B cell (primary cell): ENCODE data around the gene FBXO8. TPM values are rescaled to one million over a fixed set of nuclear protein-coding genes. Genes with fewer than 3 reads are reported as not detected.

Experiments
- ATAC-seq: fragments of 200-7000 bp; cut with Tn5 transposase; one replicate; pipeline ENCODE4 v1.10.0; 2021; ENCODE audit warnings: low read depth, mild to moderate bottlenecking, moderate number of reproducible peaks, moderate library complexity
- CTCF ChIA-PET: fragments of 350-600 bp; sonication (Branson Sonifier 250); formaldehyde crosslinking; loops from one replicate; lab custom pipeline; 2021; ENCODE audit warnings: antibody characterized with exemption, inconsistent platforms; lab: Charles Lee
- POLR2A ChIA-PET: fragments of 350-600 bp; sonication (Branson Sonifier 250); formaldehyde crosslinking; loops from one replicate; lab custom pipeline; 2021; ENCODE audit warnings: antibody characterized with exemption; lab: Charles Lee
- DNase-seq: peaks from one replicate; pipeline ENCODE4 v3.0.0; 2013
- H2AFZ ChIP-seq: 2 replicates; pipeline ENCODE4 v1.6.1; 2012; ENCODE audit warnings: mild to moderate bottlenecking, low read depth, low read length; ENCODE audit not compliant: insufficient read depth, poor library complexity, severe bottlenecking
- H3K27ac ChIP-seq, 2 donors: 1 replicate in 1 of 2; 2 replicates in 1 of 2; pipeline ENCODE4 v1.5.1; 2012 to 2013; ENCODE audit warnings: low read length in 2 of 2, mild to moderate bottlenecking in 2 of 2, moderate library complexity in 1 of 2
- H3K27me3 ChIP-seq, 4 experiments: fragments of 200-600 bp in 1 of 4; sonication (generic) in 1 of 4; replicated peaks in 1 of 4; 1 replicate in 2 of 4; 2 replicates in 2 of 4; pipeline versions ENCODE4 v1.6.1 to v1.7.0; 2013 to 2016; ENCODE audit warnings: low read length in 3 of 4, mild to moderate bottlenecking in 2 of 4, mixed read lengths in 1 of 4, moderate library complexity in 1 of 4; ENCODE audit not compliant: insufficient read depth in 4 of 4, control insufficient read depth in 3 of 4; ENCODE audit errors: control extremely low read depth in 1 of 4
- H3K36me3 ChIP-seq, 2 experiments: replicated peaks in 1 of 2; 1 replicate in 1 of 2; 2 replicates in 1 of 2; pipeline versions ENCODE4 v1.6.1 to v1.7.1; 2013; ENCODE audit warnings: low read length in 1 of 2; ENCODE audit not compliant: insufficient read depth in 2 of 2, control insufficient read depth in 1 of 2; ENCODE audit errors: control extremely low read depth in 1 of 2, extremely low read depth in 1 of 2
- H3K4me1 ChIP-seq, 2 donors: fragments of 200-600 bp in 1 of 2; sonication (generic) in 1 of 2; 1 replicate in 1 of 2; 2 replicates in 1 of 2; pipeline versions ENCODE4 v1.5.1 to v1.6.1; 2013 to 2017; ENCODE audit warnings: low read length in 2 of 2; ENCODE audit not compliant: control insufficient read depth in 2 of 2, insufficient read depth in 2 of 2
- H3K4me2 ChIP-seq: replicated peaks from 2 replicates; pipeline ENCODE3; 2012; ENCODE audit warnings: mild to moderate bottlenecking, low read depth, low read length; ENCODE audit not compliant: poor library complexity, severe bottlenecking
- H3K4me3 ChIP-seq, 5 experiments: fragments of 200-600 bp in 1 of 5; sonication (generic) in 1 of 5; 1 replicate in 3 of 5; 2 replicates in 2 of 5; pipeline versions ENCODE4 v1.5.1 to v1.7.0; 2011 to 2016; ENCODE audit warnings: low read length in 4 of 5, mild to moderate bottlenecking in 4 of 5, low read depth in 2 of 5, control low read depth in 1 of 5, moderate library complexity in 1 of 5; ENCODE audit not compliant: insufficient read depth in 1 of 5; ENCODE audit errors: control extremely low read depth in 1 of 5, extremely low read depth in 1 of 5
- H3K79me2 ChIP-seq: fragments of 200-600 bp; sonication (generic); one replicate; pipeline ENCODE4 v1.6.0; 2016; ENCODE audit warnings: low read length; ENCODE audit not compliant: control insufficient read depth, insufficient read depth
- H3K9ac ChIP-seq: fragments of 200-600 bp; sonication (generic); 2 replicates; pipeline ENCODE4 v1.6.1; 2017; ENCODE audit warnings: mild to moderate bottlenecking, low read length, moderate library complexity
- H3K9me3 ChIP-seq, 3 donors: one replicate each; pipeline versions ENCODE4 v1.6.1 to v1.7.1; 2013; ENCODE audit warnings: low read length in 2 of 3; ENCODE audit not compliant: control insufficient read depth in 2 of 3, insufficient read depth in 1 of 3; ENCODE audit errors: control extremely low read depth in 1 of 3
- H4K20me1 ChIP-seq: 2 replicates; pipeline ENCODE4 v1.6.0; 2012; ENCODE audit warnings: mild to moderate bottlenecking, low read length; ENCODE audit not compliant: insufficient read depth, control insufficient read depth, poor library complexity, severe bottlenecking
- H3K27ac Mint-ChIP-seq: one replicate; pipeline ENCODE4 v1.8.0; 2021; ENCODE audit warnings: mixed read lengths
- H3K27me3 Mint-ChIP-seq: one replicate; pipeline ENCODE4 v1.8.0; 2021; ENCODE audit warnings: mixed read lengths
- H3K4me1 Mint-ChIP-seq: one replicate; pipeline ENCODE4 v1.8.0; 2021; ENCODE audit warnings: mixed read lengths
- H3K4me3 Mint-ChIP-seq: one replicate; pipeline ENCODE4 v1.8.0; 2021; ENCODE audit warnings: mixed read lengths
- H3K9me3 Mint-ChIP-seq: one replicate; pipeline ENCODE4 v1.8.0; 2022; ENCODE audit warnings: mixed read lengths; ENCODE audit not compliant: insufficient read depth
- CTCF ChIP-seq: fragments of 200-600 bp; IDR thresholded peaks from one replicate; pipeline ENCODE4 v1.8.0; 2022; ENCODE audit warnings: antibody characterized with exemption, mild to moderate bottlenecking
- EZH2 ChIP-seq: IDR thresholded peaks from 2 replicates; pipeline ENCODE4 v1.6.1; 2012; ENCODE audit warnings: borderline replicate concordance, low read depth, mild to moderate bottlenecking, moderate library complexity, low read length; ENCODE audit not compliant: insufficient read depth, poor library complexity, severe bottlenecking
- whole genome bisulfite sequencing: methylation state at CpG from one replicate; pipeline ENCODE4 v1.1.5; 2013; ENCODE audit warnings: missing lambda C conversion rate; ENCODE audit not compliant: insufficient coverage; 5-methylcytosine and 5-hydroxymethylcytosine counted together
- intact Hi-C: fragments of 100-400 bp; cut with micrococcal nuclease; formaldehyde crosslinking; loops from one replicate; pipeline ENCODE4 v1.10.0; 2022
- polyA plus RNA-seq: library from polyadenylated mRNA; depleted of rRNA; stranded (reverse); fragments of >200 nt; gene quantifications from 2 replicates; pipeline ENCODE4 v1.2.3, GENCODE V29; 2012
- total RNA-seq, 2 donors: library from RNA; stranded (reverse); fragments of 120-200 nt in 1 of 2; gene quantifications; 1 replicate in 1 of 2; 2 replicates in 1 of 2; pipeline versions ENCODE4 v1.2.3 to v1.2.4, GENCODE V29; 2013 to 2022

The FBXO8 gene
- total and polyA plus RNA-seq, 2 donors (not counting 1 experiment from before 2014, with no cell fraction given), result 11.6 to 22.4 TPM

DNA sequence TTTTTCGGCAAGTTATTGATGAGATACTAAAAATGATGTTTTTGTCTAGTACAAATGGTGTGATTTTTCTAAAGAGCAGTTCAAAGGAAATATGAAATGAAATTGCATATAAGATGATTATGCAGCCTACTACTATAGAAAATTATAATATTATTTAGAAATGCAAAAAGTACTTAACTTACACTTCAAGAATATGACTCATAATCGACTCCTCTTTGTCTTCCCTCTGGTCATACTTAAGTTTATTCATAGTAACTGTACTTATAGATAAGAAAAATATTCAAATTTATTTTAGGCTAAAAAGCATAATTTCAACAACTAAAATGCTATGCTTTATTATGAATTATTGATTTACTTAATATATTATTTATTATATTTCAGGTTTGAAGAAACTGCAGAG, 33.5 kb upstream of the FBXO8 start:
- H3K9ac ChIP-seq, result no peak overlapping the region
- no CpG with 5 or more reads among the region's 2 CpGs for WGBS
- no peak overlapping the region for H3K27ac ChIP-seq
- TF ChIP-seq EZH2 (no peak), CTCF (no peak)
- no peak overlapping the region for H3K4me3 Mint-ChIP-seq
- H3K4me1 ChIP-seq, result no peaks in the 10 kb centered on the region
- H3K9me3 ChIP-seq, result no peaks in the 10 kb centered on the region
- no peaks in the 10 kb centered on the region for H3K27me3 ChIP-seq
- ChIA-PET CTCF (no interaction called here), POLR2A (no interaction called here)
- H3K79me2 ChIP-seq, result no peaks in the 10 kb centered on the region
- H3K4me2 ChIP-seq, result no peak overlapping the region
- H3K4me3 ChIP-seq, result no peak overlapping the region
- H4K20me1 ChIP-seq, result no peaks in the 10 kb centered on the region
- no peak overlapping the region for H2AFZ ChIP-seq
- no peaks in the 10 kb centered on the region for H3K9me3 Mint-ChIP-seq
- intact Hi-C loops, result no loop called here
- H3K27me3 Mint-ChIP-seq, result no peaks in the 10 kb centered on the region
- H3K4me1 Mint-ChIP-seq, result no peaks in the 10 kb centered on the region
- DNase-seq (no peak), ATAC-seq (no peak)
- peaks cover 6 to 19% of the 10 kb centered on the region in 2 experiments for H3K36me3 ChIP-seq
- no peak overlapping the region for H3K27ac Mint-ChIP-seq

- no peaks in the 10 kb centered on the region for H3K27me3 Mint-ChIP-seq
- TF ChIP-seq EZH2 (no peak), CTCF (no peak)
- no peak overlapping the region for H3K4me3 ChIP-seq
- no peak overlapping the region for H3K27ac ChIP-seq
- no peak overlapping the region for H2AFZ ChIP-seq
- WGBS, result no CpG with 5 or more reads among the region's 1 CpG
- H3K4me3 Mint-ChIP-seq, result no peak overlapping the region
- H3K79me2 ChIP-seq, result no peaks in the 10 kb centered on the region
- H3K27ac Mint-ChIP-seq, result no peak overlapping the region
- H3K9me3 ChIP-seq, result no peaks in the 10 kb centered on the region
- H3K4me2 ChIP-seq, result no peak overlapping the region
- ChIA-PET CTCF (interaction anchor here (0.9 kb wide), 1 partner anchor 998 kb away, joined by 3 read pairs; no protein-coding TSS in a partner anchor), POLR2A (no interaction called here)
- intact Hi-C loops, result no loop called here
- H3K27me3 ChIP-seq, result no peaks in the 10 kb centered on the region
- H3K36me3 ChIP-seq, result peaks cover 6 to 19% of the 10 kb centered on the region in 2 experiments
- no peaks in the 10 kb centered on the region for H3K9me3 Mint-ChIP-seq
- DNase-seq, result no peak
- no peak overlapping the region for H3K9ac ChIP-seq
- no peaks in the 10 kb centered on the region for H4K20me1 ChIP-seq
- no peaks in the 10 kb centered on the region for H3K4me1 ChIP-seq
- no peaks in the 10 kb centered on the region for H3K4me1 Mint-ChIP-seq
- no peak for ATAC-seq
Measured at GRCh38 chr4:174316546-174316945, 33.1 kb upstream of the FBXO8 start.
